ENCODE results near the gene GCNT2.

The GCNT2 gene

GRCh38 chr6:10617008-10617696 is 96.0 kb downstream of the GCNT2 start:
- Histone ChIP-seq H3K9me3 (ENCODE audit: insufficient read depth, low read depth, low read length) (no peaks in the 10 kb centered on the region), H3K9ac (ENCODE audit: low read depth, low read length) (no peak overlapping the region), H3K36me3 (ENCODE audit: insufficient read depth, low read depth, low read length) (peaks cover 19% of the 10 kb centered on the region), H3K27ac (ENCODE audit: low read length) (no peak overlapping the region), H3K27me3 (ENCODE audit: insufficient read depth, low read length) (no peaks in the 10 kb centered on the region), H3K4me3 (ENCODE audit: low read length) (no peak overlapping the region), H3K4me1 (ENCODE audit: insufficient read depth, low read length) (peaks cover 15% of the 10 kb centered on the region)

GRCh38 chr6:10618409-10618808 is 97.3 kb downstream of the GCNT2 start:
- peaks cover 31% of the 10 kb centered on the region for H3K36me3 ChIP-seq (ENCODE audit: insufficient read depth, low read depth, low read length)
- H3K9me3 ChIP-seq (ENCODE audit: insufficient read depth, low read depth, low read length) = no peaks in the 10 kb centered on the region
- no peak overlapping the region for H3K9ac ChIP-seq (ENCODE audit: low read depth, low read length)
- peaks cover 4% of the 10 kb centered on the region; the same call in 1 of the 2 replicates for H3K4me1 ChIP-seq (ENCODE audit: insufficient read depth, low read length)
- H3K27ac ChIP-seq (ENCODE audit: low read length) = no peak overlapping the region
- H3K4me3 ChIP-seq (ENCODE audit: low read length) = no peak overlapping the region
- no peaks in the 10 kb centered on the region for H3K27me3 ChIP-seq (ENCODE audit: insufficient read depth, low read length)

GRCh38 chr6:10621213-10621612 is 100.1 kb downstream of the GCNT2 start:
- Histone ChIP-seq H3K9ac (ENCODE audit: low read depth, low read length) (no peak overlapping the region), H3K4me3 (ENCODE audit: low read length) (no peak overlapping the region), H3K27me3 (ENCODE audit: insufficient read depth, low read length) (no peaks in the 10 kb centered on the region), H3K27ac (ENCODE audit: low read length) (no peak overlapping the region), H3K36me3 (ENCODE audit: insufficient read depth, low read depth, low read length) (peaks cover 57% of the 10 kb centered on the region), H3K9me3 (ENCODE audit: insufficient read depth, low read depth, low read length) (no peaks in the 10 kb centered on the region), H3K4me1 (ENCODE audit: insufficient read depth, low read length) (no peaks in the 10 kb centered on the region)

GRCh38 chr6:10621847-10622246 is 100.7 kb downstream of the GCNT2 start:
- Histone ChIP-seq H3K36me3 (ENCODE audit: insufficient read depth, low read depth, low read length) (peaks cover 64% of the 10 kb centered on the region), H3K27me3 (ENCODE audit: insufficient read depth, low read length) (no peaks in the 10 kb centered on the region), H3K9me3 (ENCODE audit: insufficient read depth, low read depth, low read length) (no peaks in the 10 kb centered on the region), H3K4me1 (ENCODE audit: insufficient read depth, low read length) (no peaks in the 10 kb centered on the region), H3K4me3 (ENCODE audit: low read length) (no peak overlapping the region), H3K27ac (ENCODE audit: low read length) (no peak overlapping the region), H3K9ac (ENCODE audit: low read depth, low read length) (no peak overlapping the region)

GRCh38 chr6:10624836-10625235 is 103.7 kb downstream of the GCNT2 start:
- Histone ChIP-seq H3K27ac (ENCODE audit: low read length) (no peak overlapping the region), H3K27me3 (ENCODE audit: insufficient read depth, low read length) (no peaks in the 10 kb centered on the region), H3K4me3 (ENCODE audit: low read length) (no peak overlapping the region), H3K36me3 (ENCODE audit: insufficient read depth, low read depth, low read length) (peaks cover 81% of the 10 kb centered on the region), H3K9ac (ENCODE audit: low read depth, low read length) (no peak overlapping the region), H3K9me3 (ENCODE audit: insufficient read depth, low read depth, low read length) (no peaks in the 10 kb centered on the region), H3K4me1 (ENCODE audit: insufficient read depth, low read length) (no peaks in the 10 kb centered on the region)

- no peaks in the 10 kb centered on the region for H3K4me1 ChIP-seq (ENCODE audit: insufficient read depth, low read length)
- no peak overlapping the region for H3K27ac ChIP-seq (ENCODE audit: low read length)
- no peaks in the 10 kb centered on the region for H3K9me3 ChIP-seq (ENCODE audit: insufficient read depth, low read depth, low read length)
- H3K9ac ChIP-seq (ENCODE audit: low read depth, low read length) = no peak overlapping the region
- no peaks in the 10 kb centered on the region for H3K27me3 ChIP-seq (ENCODE audit: insufficient read depth, low read length)
- peaks cover 73% of the 10 kb centered on the region for H3K36me3 ChIP-seq (ENCODE audit: insufficient read depth, low read depth, low read length)
- H3K4me3 ChIP-seq (ENCODE audit: low read length) = no peak overlapping the region
These were observed 105.1 kb downstream of the GCNT2 start for GRCh38 chr6:10626154-10626741.

- no peak overlapping the region for H3K4me3 ChIP-seq (ENCODE audit: low read length)
These were observed 106.6 kb downstream of the GCNT2 start for GRCh38 chr6:10627800-10628199.

GRCh38 chr6:10630178-10630577 is 109.0 kb downstream of the GCNT2 start:
- H3K9ac ChIP-seq (ENCODE audit: low read depth, low read length) = no peak overlapping the region

More at GRCh38 chr6:10627800-10628199, 106.6 kb downstream of the GCNT2 start:
- H3K36me3 ChIP-seq (ENCODE audit: insufficient read depth, low read depth, low read length) = peaks cover 58% of the 10 kb centered on the region
- no peaks in the 10 kb centered on the region for H3K9me3 ChIP-seq (ENCODE audit: insufficient read depth, low read depth, low read length)
- no peak overlapping the region for H3K9ac ChIP-seq (ENCODE audit: low read depth, low read length)
- H3K27me3 ChIP-seq (ENCODE audit: insufficient read depth, low read length) = no peaks in the 10 kb centered on the region
- no peaks in the 10 kb centered on the region for H3K4me1 ChIP-seq (ENCODE audit: insufficient read depth, low read length)
- H3K27ac ChIP-seq (ENCODE audit: low read length) = no peak overlapping the region

GRCh38 chr6:10633216-10633615 is 112.1 kb downstream of the GCNT2 start:
- no peak overlapping the region for H3K27ac ChIP-seq (ENCODE audit: low read length)
- no peaks in the 10 kb centered on the region for H3K27me3 ChIP-seq (ENCODE audit: insufficient read depth, low read length)
- H3K9me3 ChIP-seq (ENCODE audit: insufficient read depth, low read depth, low read length) = no peaks in the 10 kb centered on the region
- H3K4me3 ChIP-seq (ENCODE audit: low read length) = no peak overlapping the region
- H3K4me1 ChIP-seq (ENCODE audit: insufficient read depth, low read length) = no peaks in the 10 kb centered on the region; the same call in 1 of the 2 replicates
- H3K9ac ChIP-seq (ENCODE audit: low read depth, low read length) = no peak overlapping the region
- H3K36me3 ChIP-seq (ENCODE audit: insufficient read depth, low read depth, low read length) = peaks cover 6% of the 10 kb centered on the region; the same call in 1 of the 2 replicates

More at GRCh38 chr6:10630178-10630577, 109.0 kb downstream of the GCNT2 start:
- Histone ChIP-seq H3K27ac (ENCODE audit: low read length) (no peak overlapping the region), H3K4me1 (ENCODE audit: insufficient read depth, low read length) (no peaks in the 10 kb centered on the region; the same call in 1 of the 2 replicates), H3K36me3 (ENCODE audit: insufficient read depth, low read depth, low read length) (peaks cover 34% of the 10 kb centered on the region), H3K9me3 (ENCODE audit: insufficient read depth, low read depth, low read length) (no peaks in the 10 kb centered on the region), H3K27me3 (ENCODE audit: insufficient read depth, low read length) (no peaks in the 10 kb centered on the region), H3K4me3 (ENCODE audit: low read length) (no peak overlapping the region)

- Histone ChIP-seq H3K27ac (ENCODE audit: low read length) (no peak overlapping the region), H3K4me3 (ENCODE audit: low read length) (no peak overlapping the region), H3K36me3 (ENCODE audit: insufficient read depth, low read depth, low read length) (no peaks in the 10 kb centered on the region), H3K9me3 (ENCODE audit: insufficient read depth, low read depth, low read length) (no peaks in the 10 kb centered on the region), H3K9ac (ENCODE audit: low read depth, low read length) (no peak overlapping the region), H3K4me1 (ENCODE audit: insufficient read depth, low read length) (no peaks in the 10 kb centered on the region), H3K27me3 (ENCODE audit: insufficient read depth, low read length) (no peaks in the 10 kb centered on the region)
These were observed 119.3 kb downstream of the GCNT2 start for GRCh38 chr6:10640412-10640811.

- Histone ChIP-seq H3K36me3 (ENCODE audit: insufficient read depth, low read depth, low read length) (no peaks in the 10 kb centered on the region), H3K9ac (ENCODE audit: low read depth, low read length) (no peak overlapping the region), H3K27ac (ENCODE audit: low read length) (no peak overlapping the region), H3K27me3 (ENCODE audit: insufficient read depth, low read length) (no peaks in the 10 kb centered on the region), H3K4me3 (ENCODE audit: low read length) (no peak overlapping the region), H3K9me3 (ENCODE audit: insufficient read depth, low read depth, low read length) (no peaks in the 10 kb centered on the region), H3K4me1 (ENCODE audit: insufficient read depth, low read length) (no peaks in the 10 kb centered on the region)
These were observed 120.4 kb downstream of the GCNT2 start for GRCh38 chr6:10641528-10641927.

GRCh38 chr6:10643201-10643651 is 122.1 kb downstream of the GCNT2 start:
- H3K27ac ChIP-seq (ENCODE audit: low read length) = no peak overlapping the region
- no peaks in the 10 kb centered on the region for H3K4me1 ChIP-seq (ENCODE audit: insufficient read depth, low read length)
- no peaks in the 10 kb centered on the region for H3K27me3 ChIP-seq (ENCODE audit: insufficient read depth, low read length)
- no peaks in the 10 kb centered on the region for H3K36me3 ChIP-seq (ENCODE audit: insufficient read depth, low read depth, low read length)
- H3K9ac ChIP-seq (ENCODE audit: low read depth, low read length) = no peak overlapping the region
- no peak overlapping the region for H3K4me3 ChIP-seq (ENCODE audit: low read length)
- H3K9me3 ChIP-seq (ENCODE audit: insufficient read depth, low read depth, low read length) = no peaks in the 10 kb centered on the region
